Bronchial epithelial cell (primary cell): Measurements from ENCODE around the gene TNNI3K. TPM values are rescaled to one million over a fixed set of nuclear protein-coding genes. Genes with fewer than 3 reads are reported as not detected.

ENCODE experiments used
- DNase-seq: peaks from one replicate; pipeline ENCODE4 v3.0.0-alpha.2; 2010; ENCODE audit warnings: low read depth
- FAIRE-seq: peaks from 2 replicates; lab custom pipeline; 2011; peaks lifted over from hg19 to GRCh38; lab: Jason Lieb, UNC
- H3K27me3 ChIP-seq: 2 replicates; pipeline ENCODE4 v1.5.1; 2011; ENCODE audit warnings: low read length; ENCODE audit not compliant: control insufficient read depth, insufficient read depth
- H3K36me3 ChIP-seq: 2 replicates; pipeline ENCODE4 v1.5.1; 2011; ENCODE audit warnings: low read length; ENCODE audit not compliant: control insufficient read depth, insufficient read depth
- H3K4me3 ChIP-seq: 2 replicates; pipeline ENCODE4 v1.5.1; 2011; ENCODE audit warnings: mild to moderate bottlenecking, low read depth, low read length, control low read depth
- total RNA-seq: library from RNA; depleted of rRNA; stranded (reverse); fragments of >200 nt; gene quantifications from 2 replicates; pipeline ENCODE4 v1.2.1, GENCODE V29; 2014
- TF ChIP-seq, protein P1 (sequence below): IDR thresholded peaks from 2 replicates; pipeline ENCODE4 v1.5.1; 2011; ENCODE audit warnings: mild to moderate bottlenecking, moderate library complexity, low read length, control low read depth, inconsistent platforms; ENCODE audit not compliant: insufficient read depth, severe bottlenecking

Gene TNNI3K
- total RNA-seq, 1 donor from 2014 or later, result 1.3 TPM

GRCh38 chr1:74430342-74430934, 195.3 kb downstream of the TNNI3K start:
- FAIRE-seq (no peak), DNase-seq (no peak)
- Histone ChIP-seq H3K36me3 (no peaks in the 10 kb centered on the region), H3K4me3 (no peak overlapping the region), H3K27me3 (no peaks in the 10 kb centered on the region)
- TF ChIP-seq, protein P1, sequence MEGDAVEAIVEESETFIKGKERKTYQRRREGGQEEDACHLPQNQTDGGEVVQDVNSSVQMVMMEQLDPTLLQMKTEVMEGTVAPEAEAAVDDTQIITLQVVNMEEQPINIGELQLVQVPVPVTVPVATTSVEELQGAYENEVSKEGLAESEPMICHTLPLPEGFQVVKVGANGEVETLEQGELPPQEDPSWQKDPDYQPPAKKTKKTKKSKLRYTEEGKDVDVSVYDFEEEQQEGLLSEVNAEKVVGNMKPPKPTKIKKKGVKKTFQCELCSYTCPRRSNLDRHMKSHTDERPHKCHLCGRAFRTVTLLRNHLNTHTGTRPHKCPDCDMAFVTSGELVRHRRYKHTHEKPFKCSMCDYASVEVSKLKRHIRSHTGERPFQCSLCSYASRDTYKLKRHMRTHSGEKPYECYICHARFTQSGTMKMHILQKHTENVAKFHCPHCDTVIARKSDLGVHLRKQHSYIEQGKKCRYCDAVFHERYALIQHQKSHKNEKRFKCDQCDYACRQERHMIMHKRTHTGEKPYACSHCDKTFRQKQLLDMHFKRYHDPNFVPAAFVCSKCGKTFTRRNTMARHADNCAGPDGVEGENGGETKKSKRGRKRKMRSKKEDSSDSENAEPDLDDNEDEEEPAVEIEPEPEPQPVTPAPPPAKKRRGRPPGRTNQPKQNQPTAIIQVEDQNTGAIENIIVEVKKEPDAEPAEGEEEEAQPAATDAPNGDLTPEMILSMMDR, result no peak

DNA sequence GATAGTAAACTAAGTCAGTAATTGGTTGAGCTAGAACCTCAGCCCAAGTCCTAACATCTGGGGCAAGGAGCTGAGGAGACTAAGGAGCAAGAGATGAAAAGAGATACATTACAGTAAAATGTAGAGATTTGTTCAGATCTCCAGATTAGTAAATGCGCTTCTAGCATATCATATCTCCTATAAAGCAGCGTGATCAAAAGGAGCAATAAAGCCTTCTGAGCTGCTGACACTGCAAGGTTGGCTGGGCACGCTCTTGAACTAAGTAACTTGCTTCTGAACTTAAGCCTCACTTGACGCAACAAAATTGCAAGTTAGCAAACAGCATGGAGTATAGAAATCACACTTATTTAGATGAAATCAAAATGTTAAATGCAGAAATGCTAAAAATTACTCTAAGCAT, 196.3 kb downstream of the TNNI3K start:
- Histone ChIP-seq H3K36me3 (no peaks in the 10 kb centered on the region), H3K4me3 (no peak overlapping the region), H3K27me3 (no peaks in the 10 kb centered on the region)
- DNase-seq, result no peak
- TF ChIP-seq, protein P1, result no peak
- no peak for FAIRE-seq

DNA sequence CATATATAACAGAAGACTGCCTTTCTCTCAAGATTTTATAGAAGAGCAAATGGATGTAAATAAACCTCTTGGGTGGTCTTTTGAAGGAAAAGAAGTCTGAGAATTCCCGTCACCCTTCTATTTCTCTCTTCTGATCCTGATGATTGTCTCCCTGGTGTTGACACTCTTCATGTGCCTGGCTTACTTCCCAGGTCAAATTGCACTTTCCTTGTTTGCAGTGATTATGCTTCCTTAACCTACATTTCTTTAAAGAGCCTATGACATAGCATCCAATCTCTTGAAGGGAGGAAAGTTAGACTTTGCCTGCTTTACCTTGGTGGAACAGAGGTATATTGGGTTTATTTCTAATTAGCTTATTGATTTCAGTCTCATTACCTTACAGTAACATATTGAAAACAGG, 197.1 kb downstream of the TNNI3K start:
- DNase-seq (no peak), FAIRE-seq (no peak)
- Histone ChIP-seq H3K4me3 (no peak overlapping the region), H3K36me3 (no peaks in the 10 kb centered on the region), H3K27me3 (no peaks in the 10 kb centered on the region)
- TF ChIP-seq, protein P1, result no peak

DNA sequence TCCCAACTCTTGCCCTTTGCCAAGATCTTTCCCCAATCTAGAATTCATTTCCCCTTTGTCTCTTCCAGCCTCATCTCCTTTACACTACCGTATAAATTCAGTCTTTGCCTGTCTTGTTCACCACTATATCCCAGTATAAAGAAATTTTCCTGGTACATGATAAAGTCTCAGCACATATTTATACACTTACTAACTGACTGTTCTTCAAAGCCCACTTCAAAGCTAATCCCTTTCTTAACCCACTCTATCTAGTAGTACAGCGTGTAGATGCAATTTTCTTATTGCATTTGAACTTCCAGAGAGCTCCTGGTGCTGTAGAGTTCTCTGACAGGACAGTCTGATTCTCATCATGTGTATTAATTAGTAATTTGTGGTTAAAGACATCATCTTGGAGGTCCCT, 199.1 kb downstream of the TNNI3K start:
- Histone ChIP-seq H3K4me3 (no peak overlapping the region), H3K36me3 (no peaks in the 10 kb centered on the region), H3K27me3 (no peaks in the 10 kb centered on the region)
- DNase-seq, result no peak
- no peak for FAIRE-seq
- TF ChIP-seq, protein P1, result no peak

- FAIRE-seq, result no peak
- TF ChIP-seq, protein P1, result no peak
- H3K4me3 ChIP-seq, result no peak overlapping the region
- H3K27me3 ChIP-seq, result no peaks in the 10 kb centered on the region
- no peaks in the 10 kb centered on the region for H3K36me3 ChIP-seq
- no peak for DNase-seq
Measured at GRCh38 chr1:74436078-74436477, 200.9 kb downstream of the TNNI3K start.

- no peak for DNase-seq
- no peak overlapping the region for H3K4me3 ChIP-seq
- TF ChIP-seq, protein P1, result no peak
Measured at GRCh38 chr1:74437035-74437434, 201.8 kb downstream of the TNNI3K start.

More at GRCh38 chr1:74437035-74437434, 201.8 kb downstream of the TNNI3K start:
- FAIRE-seq, result no peak
- Histone ChIP-seq H3K27me3 (no peaks in the 10 kb centered on the region), H3K36me3 (no peaks in the 10 kb centered on the region)
